ENCODE data around the gene NEK8.

Gene NEK8

DNA sequence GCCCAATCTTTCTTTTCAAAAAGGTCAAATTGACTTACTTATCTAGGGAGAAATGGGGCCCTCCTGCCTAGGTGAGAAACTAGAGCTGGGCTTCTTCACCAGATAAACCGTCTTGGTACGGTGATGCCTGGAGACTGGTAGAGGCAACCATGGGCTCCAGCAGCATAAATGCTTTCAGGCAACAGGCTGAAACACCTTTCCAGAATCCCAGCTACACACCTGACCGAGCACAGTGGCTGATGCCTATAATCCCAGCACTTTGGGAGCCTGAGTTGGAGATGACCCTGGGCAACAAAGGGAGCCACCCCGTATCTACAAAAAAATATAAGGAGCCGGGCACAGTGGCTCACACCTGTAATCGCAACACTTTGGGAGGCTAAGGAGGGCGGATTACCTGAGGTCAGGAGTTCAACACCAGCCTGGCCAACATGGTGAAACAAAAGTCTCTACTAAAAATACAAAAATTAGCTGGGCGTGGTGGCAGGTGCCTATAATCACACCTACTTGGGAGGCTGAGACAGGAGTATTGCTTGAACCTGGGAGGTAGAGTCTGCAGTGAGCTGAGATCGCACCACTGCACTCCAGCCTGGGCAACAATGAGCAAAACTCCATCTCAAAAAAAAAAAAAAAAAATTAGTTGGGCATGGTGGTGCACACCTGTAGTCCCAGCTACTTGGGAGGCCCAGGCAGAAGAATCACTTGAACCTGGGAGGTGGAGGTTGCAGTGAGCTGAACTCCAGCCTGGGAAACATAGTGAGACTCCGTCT lies 23.2 kb downstream of the NEK8 start:
- H3K4me3 ChIP-seq (replicated peaks in 1 of 2; ENCODE audit: low read depth in 2 of 2, low read length in 2 of 2): no peak overlapping the region
- no peak for DNase-seq (ENCODE audit: low read depth in 2 of 2)
- TF ChIP-seq, protein P1, sequence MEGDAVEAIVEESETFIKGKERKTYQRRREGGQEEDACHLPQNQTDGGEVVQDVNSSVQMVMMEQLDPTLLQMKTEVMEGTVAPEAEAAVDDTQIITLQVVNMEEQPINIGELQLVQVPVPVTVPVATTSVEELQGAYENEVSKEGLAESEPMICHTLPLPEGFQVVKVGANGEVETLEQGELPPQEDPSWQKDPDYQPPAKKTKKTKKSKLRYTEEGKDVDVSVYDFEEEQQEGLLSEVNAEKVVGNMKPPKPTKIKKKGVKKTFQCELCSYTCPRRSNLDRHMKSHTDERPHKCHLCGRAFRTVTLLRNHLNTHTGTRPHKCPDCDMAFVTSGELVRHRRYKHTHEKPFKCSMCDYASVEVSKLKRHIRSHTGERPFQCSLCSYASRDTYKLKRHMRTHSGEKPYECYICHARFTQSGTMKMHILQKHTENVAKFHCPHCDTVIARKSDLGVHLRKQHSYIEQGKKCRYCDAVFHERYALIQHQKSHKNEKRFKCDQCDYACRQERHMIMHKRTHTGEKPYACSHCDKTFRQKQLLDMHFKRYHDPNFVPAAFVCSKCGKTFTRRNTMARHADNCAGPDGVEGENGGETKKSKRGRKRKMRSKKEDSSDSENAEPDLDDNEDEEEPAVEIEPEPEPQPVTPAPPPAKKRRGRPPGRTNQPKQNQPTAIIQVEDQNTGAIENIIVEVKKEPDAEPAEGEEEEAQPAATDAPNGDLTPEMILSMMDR (IDR thresholded peaks at IDR 0.05; ENCODE audit: low read depth, low read length): no peak

DNA sequence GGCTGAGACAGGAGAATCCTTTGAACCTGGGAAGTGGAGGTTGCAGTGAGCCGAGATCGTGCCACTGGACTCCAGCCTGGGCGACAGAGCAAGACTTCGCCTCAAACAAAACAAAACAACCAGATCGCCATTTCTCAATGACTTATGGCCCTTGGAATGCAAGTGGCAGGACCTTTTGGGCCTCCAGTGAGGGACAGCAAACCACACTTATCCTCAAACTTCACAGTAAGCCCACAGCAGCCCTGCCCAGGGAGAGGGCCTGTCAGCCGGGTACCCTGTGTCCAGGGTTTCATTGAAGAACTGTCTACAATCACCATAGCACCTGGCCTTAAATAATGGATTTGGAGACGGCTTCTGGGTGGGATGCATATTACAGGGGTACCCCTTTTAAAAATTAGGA lies 26.9 kb downstream of the NEK8 start:
- no peak overlapping the region for H3K4me3 ChIP-seq (replicated peaks in 1 of 2; ENCODE audit: low read depth in 2 of 2, low read length in 2 of 2)
- TF ChIP-seq, protein P1 (IDR thresholded peaks at IDR 0.05; ENCODE audit: low read depth, low read length): no peak
- DNase-seq (ENCODE audit: low read depth in 2 of 2): peak in 1 of 2 donors; percentile 43

DNA sequence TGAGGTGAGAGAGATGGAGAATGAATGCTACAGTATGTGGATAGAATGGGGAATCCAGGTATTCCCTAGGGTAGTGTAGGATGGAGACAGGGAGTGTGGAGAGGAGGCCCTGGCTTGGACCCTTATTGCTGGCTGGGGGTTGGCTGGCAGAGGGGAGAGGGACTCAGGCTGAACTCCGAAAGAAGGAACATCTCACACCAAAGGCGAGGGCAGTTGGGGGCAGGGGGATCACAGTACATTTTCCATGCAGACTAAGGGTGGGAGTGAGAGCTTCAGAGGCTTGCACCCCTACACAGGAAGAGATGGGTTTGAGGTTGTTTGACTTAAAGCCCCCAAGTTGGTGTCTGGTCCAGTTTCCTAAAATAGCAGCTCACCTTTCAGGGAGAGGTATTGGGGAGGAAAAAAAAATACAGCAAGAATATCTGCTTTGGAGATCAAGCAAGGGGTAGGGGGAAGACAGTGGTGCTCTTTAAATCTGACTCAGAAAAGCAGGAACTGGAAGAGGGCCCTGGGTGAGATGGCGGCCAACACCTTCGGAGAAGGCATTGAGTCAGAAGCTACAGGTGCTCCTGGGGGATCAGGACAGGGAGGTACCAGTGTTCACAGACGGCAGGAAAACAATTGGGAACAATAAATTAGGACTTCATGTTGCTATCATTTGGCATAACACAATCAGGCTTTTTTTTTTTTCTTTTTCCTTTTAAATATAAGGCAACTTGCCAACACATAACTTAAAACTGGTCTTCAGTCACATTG lies 27.6 kb downstream of the NEK8 start:
- peak in 1 of 2 donors; percentile 32 for DNase-seq (ENCODE audit: low read depth in 2 of 2)
- TF ChIP-seq, protein P1 (IDR thresholded peaks at IDR 0.05; ENCODE audit: low read depth, low read length): no peak
- no peak overlapping the region for H3K4me3 ChIP-seq (replicated peaks in 1 of 2; ENCODE audit: low read depth in 2 of 2, low read length in 2 of 2)

DNA sequence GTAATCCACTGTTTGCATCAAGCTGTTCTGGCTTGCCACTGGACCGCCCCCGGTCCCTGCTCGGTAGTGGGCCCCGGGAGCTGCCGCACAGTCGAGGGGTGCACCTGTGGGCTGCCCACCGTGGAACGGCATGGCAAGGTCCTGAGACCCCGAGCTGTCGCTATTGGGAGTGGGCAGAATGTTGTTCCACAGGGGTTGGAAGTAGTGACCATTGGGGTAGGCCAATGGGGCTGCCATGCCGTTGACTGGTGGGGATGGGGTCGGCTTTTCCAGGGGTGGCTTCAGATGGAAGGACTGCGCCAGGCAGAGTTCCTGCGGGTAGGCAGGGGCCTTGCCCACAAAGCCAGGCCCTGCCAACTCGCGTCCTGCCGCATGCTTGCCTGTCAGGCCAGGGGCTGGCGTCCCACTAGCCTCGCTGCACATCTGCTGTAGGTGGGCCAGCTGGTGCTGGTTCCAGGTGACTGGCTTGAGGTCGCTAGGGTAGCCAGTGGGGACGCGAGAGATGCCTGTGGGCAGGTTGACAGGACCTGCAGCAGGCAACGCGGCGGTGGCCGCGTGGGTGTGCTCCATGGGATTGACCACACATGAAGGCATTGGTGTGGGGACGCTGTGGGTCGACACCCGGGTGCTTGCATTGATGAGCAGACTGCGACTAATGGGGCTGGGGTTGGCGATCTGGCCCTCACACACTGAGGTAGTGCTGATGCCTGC lies 30.0 kb downstream of the NEK8 start:
- no peak overlapping the region for H3K4me3 ChIP-seq (replicated peaks in 1 of 2; ENCODE audit: low read depth in 2 of 2, low read length in 2 of 2)
- TF ChIP-seq, protein P1 (IDR thresholded peaks at IDR 0.05; ENCODE audit: low read depth, low read length): no peak
- no peak for DNase-seq (ENCODE audit: low read depth in 2 of 2)

DNA sequence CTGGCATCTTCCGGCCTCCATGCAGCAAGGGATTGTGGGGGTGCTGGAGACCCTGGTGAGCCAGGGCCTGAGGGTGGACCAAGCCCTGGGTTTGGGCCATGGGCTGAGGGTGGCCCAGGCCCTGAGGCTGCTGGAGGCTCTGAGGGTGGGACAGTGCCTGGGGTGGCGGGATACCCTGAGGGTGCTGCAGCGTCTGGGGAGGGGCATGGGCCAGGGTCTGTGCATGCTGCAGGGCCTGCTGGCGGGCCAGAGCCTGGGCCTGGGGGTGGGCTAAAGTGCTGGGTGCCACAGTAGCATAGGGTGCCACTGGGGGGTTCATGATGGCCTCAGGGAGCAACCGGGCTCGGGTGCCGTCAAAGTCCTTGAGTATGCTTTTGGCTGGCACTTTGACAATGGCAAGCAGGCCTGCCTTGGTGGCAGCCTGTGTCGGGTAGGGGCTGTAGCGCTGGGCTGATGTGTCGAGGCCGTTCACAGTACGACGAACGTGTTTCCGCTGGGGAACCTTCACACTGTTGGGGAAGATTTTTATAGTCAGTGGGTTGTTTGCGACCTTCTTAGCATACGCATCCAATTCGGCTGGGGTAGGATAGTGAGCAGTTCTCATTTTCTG lies 30.8 kb downstream of the NEK8 start:
- no peak for DNase-seq (ENCODE audit: low read depth in 2 of 2)
- TF ChIP-seq, protein P1 (IDR thresholded peaks at IDR 0.05; ENCODE audit: low read depth, low read length): no peak
- no peak overlapping the region for H3K4me3 ChIP-seq (replicated peaks in 1 of 2; ENCODE audit: low read depth in 2 of 2, low read length in 2 of 2)

Data from cardiac fibroblast (primary cell).